Activated CD4-positive, alpha-beta memory T cell treated with anti-CD3 and anti-CD28 coated beads, Interleukin-2, amount 10 ng/mL, durations not matched to agents 7 days and 5 days (primary cell): ENCODE data around the gene IQSEC2. TPM values are rescaled to one million over a fixed set of nuclear protein-coding genes. Genes with fewer than 3 reads are reported as not detected.

Experiments
- CTCF ChIA-PET: fragments of 350-600 bp; sonication (Branson Sonifier 250); formaldehyde crosslinking; loops from one replicate; lab custom pipeline; 2021; ENCODE audit warnings: antibody characterized with exemption, inconsistent platforms; lab: Charles Lee
- POLR2A ChIA-PET: fragments of 350-600 bp; sonication (Branson Sonifier 250); formaldehyde crosslinking; loops from one replicate; lab custom pipeline; 2021; ENCODE audit warnings: antibody characterized with exemption; lab: Charles Lee
- DNase-seq: peaks from one replicate; pipeline ENCODE4 v3.0.0-alpha.2; 2020
- H3K27ac Mint-ChIP-seq: one replicate; pipeline ENCODE4 v1.8.0; 2021; ENCODE audit warnings: mild to moderate bottlenecking, mixed read lengths
- H3K27me3 Mint-ChIP-seq: one replicate; pipeline ENCODE4 v1.8.0; 2021; ENCODE audit warnings: mixed read lengths
- H3K36me3 Mint-ChIP-seq: one replicate; pipeline ENCODE4 v1.8.0; 2021; ENCODE audit warnings: low read depth, mixed read lengths
- H3K4me1 Mint-ChIP-seq: one replicate; pipeline ENCODE4 v1.8.0; 2021; ENCODE audit warnings: mixed read lengths
- H3K4me3 Mint-ChIP-seq: one replicate; pipeline ENCODE4 v1.8.0; 2021; ENCODE audit warnings: mild to moderate bottlenecking, mixed read lengths
- H3K9me3 Mint-ChIP-seq: one replicate; pipeline ENCODE4 v1.8.0; 2021; ENCODE audit warnings: mixed read lengths
- total RNA-seq, 2 experiments: library from RNA; stranded (reverse); gene quantifications; one replicate each; pipeline ENCODE4 v1.2.3, GENCODE V29; 2021

IQSEC2 gene
- total RNA-seq, 2 experiments from 2014 or later = 0.20 to 0.48 TPM

DNA sequence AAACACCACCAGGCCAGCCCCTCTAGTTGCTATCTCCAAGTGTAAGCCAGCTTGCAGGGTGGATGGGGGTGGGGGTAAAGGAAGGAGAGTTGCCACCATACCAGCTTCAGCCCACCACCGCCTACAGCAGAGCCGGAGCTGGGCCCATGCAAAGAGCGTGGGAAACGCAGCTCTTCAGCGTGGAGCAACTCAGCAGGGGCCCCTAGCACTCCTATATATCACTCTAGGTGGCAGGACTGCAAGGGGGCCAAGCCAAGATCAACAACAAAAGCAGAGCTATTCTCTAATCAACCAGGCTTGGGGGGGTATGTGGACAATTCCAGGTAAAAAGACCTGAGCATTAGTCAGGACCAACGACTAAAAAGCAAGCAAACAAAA lies 35.5 kb upstream of the IQSEC2 start:
- CTCF ChIA-PET = interaction anchor here (0.5 to 5.5 kb wide), 10 partner anchors 9 to 165 kb away, joined by 3 to 54 read pairs (median 4); no protein-coding TSS in a partner anchor
- Mint-ChIP-seq H3K36me3 (peaks cover 3% of the 10 kb centered on the region), H3K9me3 (no peaks in the 10 kb centered on the region), H3K4me1 (peaks cover 14% of the 10 kb centered on the region), H3K27ac (no peak overlapping the region), H3K4me3 (no peak overlapping the region), H3K27me3 (peaks cover 28% of the 10 kb centered on the region)
- POLR2A ChIA-PET = no interaction called here
- no peak for DNase-seq

DNA sequence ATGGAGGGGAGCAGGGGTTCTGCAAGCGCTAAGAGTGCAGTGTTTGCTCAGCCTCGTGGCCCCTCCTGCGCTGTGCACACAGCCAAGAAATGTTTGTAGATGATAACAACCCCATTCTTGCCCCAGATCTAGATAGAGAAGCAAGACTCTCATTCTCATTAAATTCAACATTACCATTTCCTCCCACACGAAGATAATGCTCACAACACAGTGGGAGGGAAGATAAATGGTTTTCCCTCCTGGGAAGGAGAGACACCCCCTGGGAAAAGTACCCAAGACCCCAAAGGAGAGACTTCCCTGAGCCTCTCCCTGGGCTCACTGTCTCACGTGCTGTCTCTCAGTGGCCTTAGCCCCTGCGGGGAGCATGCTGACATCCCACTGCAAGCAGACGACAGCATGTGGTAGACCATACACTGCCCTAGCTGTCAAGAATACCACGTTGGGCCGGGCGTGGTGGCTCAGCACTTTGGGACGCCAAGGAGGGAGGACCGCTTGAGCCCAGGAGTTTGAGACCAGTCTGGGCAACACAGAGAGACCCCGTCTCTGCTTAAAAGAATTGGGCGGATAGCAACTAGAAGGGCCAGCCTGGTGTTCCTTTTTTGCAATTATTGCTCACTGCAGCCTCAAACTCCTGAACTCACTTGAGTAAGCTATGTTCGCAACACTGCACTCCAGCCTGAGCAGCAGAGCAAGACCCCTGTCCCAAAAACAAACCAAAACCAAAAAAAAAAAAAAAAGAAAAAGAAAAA lies 34.9 kb upstream of the IQSEC2 start:
- H3K27me3 Mint-ChIP-seq = peaks cover 23% of the 10 kb centered on the region
- H3K27ac Mint-ChIP-seq = no peak overlapping the region
- no peak for DNase-seq
- POLR2A ChIA-PET = no interaction called here
- CTCF ChIA-PET = interaction anchor here (0.5 to 5.5 kb wide), 7 partner anchors 26 to 166 kb away, joined by 3 to 54 read pairs (median 6); no protein-coding TSS in a partner anchor
- peaks cover 9% of the 10 kb centered on the region for H3K4me1 Mint-ChIP-seq
- H3K36me3 Mint-ChIP-seq = no peaks in the 10 kb centered on the region
- no peaks in the 10 kb centered on the region for H3K9me3 Mint-ChIP-seq
- H3K4me3 Mint-ChIP-seq = no peak overlapping the region

DNA sequence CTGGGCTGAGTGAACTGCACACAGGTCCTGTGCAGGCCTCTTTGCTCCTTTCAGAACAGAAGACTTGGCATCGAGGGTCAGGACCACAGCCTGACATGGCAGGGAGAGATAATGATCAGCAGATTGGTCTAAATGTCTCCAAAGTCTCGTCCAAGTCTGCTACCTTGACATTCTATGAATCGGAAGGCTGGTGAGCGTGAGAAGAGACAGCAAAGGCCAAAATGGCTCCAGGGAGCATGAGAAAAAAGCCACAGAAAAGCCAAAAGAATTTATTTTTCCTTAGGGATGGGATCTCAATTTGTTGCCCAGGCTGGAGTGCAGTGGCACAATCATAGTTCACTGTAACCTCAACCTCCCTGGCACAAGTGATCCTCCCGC lies 32.3 kb upstream of the IQSEC2 start:
- no peak for DNase-seq
- H3K36me3 Mint-ChIP-seq = no peaks in the 10 kb centered on the region
- H3K4me3 Mint-ChIP-seq = no peak overlapping the region
- ChIA-PET CTCF (interaction anchor here (0.5 to 4.2 kb wide), 20 partner anchors 10 to 220 kb away, joined by 3 to 31 read pairs (median 4); partner anchors contain the start of gene SMC1A), POLR2A (no interaction called here)
- H3K27ac Mint-ChIP-seq = no peak overlapping the region
- H3K27me3 Mint-ChIP-seq = peaks cover 9% of the 10 kb centered on the region
- H3K4me1 Mint-ChIP-seq = peaks cover 2% of the 10 kb centered on the region
- no peaks in the 10 kb centered on the region for H3K9me3 Mint-ChIP-seq

DNA sequence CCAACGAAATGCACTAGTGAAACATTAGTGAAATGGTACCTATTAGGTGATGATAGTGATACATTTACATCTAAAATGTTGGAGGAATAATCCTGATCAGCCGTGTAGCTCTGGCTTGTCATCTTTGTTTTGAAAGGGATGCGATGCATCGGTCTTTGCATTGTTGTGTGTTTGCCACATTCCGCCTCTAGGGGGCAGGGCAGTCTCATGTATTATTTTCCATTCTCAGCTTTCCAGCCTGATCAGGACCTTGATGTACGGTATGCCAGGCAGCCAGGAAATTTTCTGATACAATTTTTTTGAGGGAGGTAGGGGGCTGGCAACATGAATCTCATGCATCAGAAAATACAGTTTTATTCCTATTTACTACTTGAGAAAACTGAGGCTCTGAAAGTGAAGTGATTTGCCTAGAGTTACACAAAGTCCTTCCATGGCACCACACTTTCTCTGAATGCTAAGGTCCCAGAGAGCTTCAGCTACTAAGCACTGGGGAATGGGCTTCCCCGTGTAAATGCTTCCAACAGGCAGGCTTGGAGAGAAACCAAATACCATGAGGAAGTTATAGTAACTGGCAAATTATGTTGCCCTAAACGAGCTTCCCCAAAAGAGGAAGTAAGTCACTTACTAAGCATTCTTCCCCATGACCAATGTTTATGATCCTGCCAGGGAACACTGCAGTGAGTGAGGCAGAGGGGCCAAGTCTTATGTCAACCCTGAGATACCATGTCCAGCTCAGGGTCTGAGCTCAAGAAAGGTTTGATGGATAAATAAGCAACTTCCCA lies 31.8 kb upstream of the IQSEC2 start:
- peak; percentile 61 for DNase-seq
- ChIA-PET POLR2A (interaction anchor here (0.6 kb wide), 1 partner anchor 23 kb away, joined by 3 read pairs; no protein-coding TSS in a partner anchor), CTCF (interaction anchor here (0.5 to 4.2 kb wide), 28 partner anchors 8 to 1687 kb away, joined by 3 to 31 read pairs (median 4); partner anchors contain the start of genes APEX2 and SMC1A)
- H3K4me1 Mint-ChIP-seq = peaks cover 2% of the 10 kb centered on the region
- H3K27me3 Mint-ChIP-seq = peaks cover 4% of the 10 kb centered on the region
- H3K4me3 Mint-ChIP-seq = no peak overlapping the region
- H3K9me3 Mint-ChIP-seq = no peaks in the 10 kb centered on the region
- no peak overlapping the region for H3K27ac Mint-ChIP-seq
- H3K36me3 Mint-ChIP-seq = no peaks in the 10 kb centered on the region

DNA sequence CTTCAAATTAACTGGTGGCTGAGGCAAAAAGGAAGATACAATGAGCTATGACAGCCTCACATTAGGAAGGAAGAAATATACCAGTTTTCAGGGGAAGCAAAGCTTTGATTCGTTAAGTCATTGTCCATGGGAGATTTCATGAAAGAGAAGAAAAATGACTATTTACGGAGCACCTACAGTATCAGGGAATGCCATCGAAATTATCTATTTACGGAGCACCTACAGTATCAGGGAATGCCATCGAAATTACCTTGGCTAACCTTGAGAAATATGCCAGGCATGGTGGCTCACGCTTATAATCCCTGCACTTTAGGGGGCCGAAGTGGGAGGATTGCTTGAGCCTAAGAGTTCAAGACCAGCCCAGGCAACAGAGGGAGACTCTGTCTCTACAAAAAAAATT lies 28.5 kb upstream of the IQSEC2 start:
- Mint-ChIP-seq H3K4me1 (peaks cover 2% of the 10 kb centered on the region), H3K27me3 (no peaks in the 10 kb centered on the region), H3K36me3 (no peaks in the 10 kb centered on the region), H3K4me3 (no peak overlapping the region), H3K9me3 (no peaks in the 10 kb centered on the region), H3K27ac (no peak overlapping the region)
- ChIA-PET POLR2A (no interaction called here), CTCF (interaction anchor here (1.0 to 1.4 kb wide), 2 partner anchors 121 to 136 kb away, joined by 3 read pairs; no protein-coding TSS in a partner anchor)
- DNase-seq = no peak

DNA sequence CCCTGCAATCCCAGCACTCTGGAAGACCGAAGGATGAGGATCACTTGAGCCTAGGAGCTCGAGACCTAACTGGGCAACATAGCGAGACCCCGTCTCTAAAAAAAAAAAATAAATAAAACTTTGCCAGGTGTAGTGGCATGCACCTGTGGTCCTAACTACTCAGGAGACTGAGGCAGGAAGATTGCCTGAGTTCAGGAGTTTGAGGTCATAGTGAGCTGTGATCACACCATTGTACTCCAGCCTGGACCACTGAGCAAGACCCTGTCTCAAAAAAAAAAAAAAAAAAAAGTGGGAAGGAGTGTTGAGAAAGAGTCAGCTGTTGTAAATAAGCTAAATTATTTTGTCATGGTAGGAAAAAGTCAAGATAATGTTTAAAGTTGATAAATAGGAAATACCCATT lies 27.5 kb upstream of the IQSEC2 start:
- POLR2A ChIA-PET = no interaction called here
- no peak overlapping the region for H3K4me3 Mint-ChIP-seq
- H3K36me3 Mint-ChIP-seq = no peaks in the 10 kb centered on the region
- no peaks in the 10 kb centered on the region for H3K9me3 Mint-ChIP-seq
- H3K4me1 Mint-ChIP-seq = peaks cover 2% of the 10 kb centered on the region
- DNase-seq = no peak
- no peak overlapping the region for H3K27ac Mint-ChIP-seq
- H3K27me3 Mint-ChIP-seq = no peaks in the 10 kb centered on the region
- CTCF ChIA-PET = interaction anchor here (0.7 kb wide), 1 partner anchor 182 kb away, joined by 3 read pairs; no protein-coding TSS in a partner anchor

DNA sequence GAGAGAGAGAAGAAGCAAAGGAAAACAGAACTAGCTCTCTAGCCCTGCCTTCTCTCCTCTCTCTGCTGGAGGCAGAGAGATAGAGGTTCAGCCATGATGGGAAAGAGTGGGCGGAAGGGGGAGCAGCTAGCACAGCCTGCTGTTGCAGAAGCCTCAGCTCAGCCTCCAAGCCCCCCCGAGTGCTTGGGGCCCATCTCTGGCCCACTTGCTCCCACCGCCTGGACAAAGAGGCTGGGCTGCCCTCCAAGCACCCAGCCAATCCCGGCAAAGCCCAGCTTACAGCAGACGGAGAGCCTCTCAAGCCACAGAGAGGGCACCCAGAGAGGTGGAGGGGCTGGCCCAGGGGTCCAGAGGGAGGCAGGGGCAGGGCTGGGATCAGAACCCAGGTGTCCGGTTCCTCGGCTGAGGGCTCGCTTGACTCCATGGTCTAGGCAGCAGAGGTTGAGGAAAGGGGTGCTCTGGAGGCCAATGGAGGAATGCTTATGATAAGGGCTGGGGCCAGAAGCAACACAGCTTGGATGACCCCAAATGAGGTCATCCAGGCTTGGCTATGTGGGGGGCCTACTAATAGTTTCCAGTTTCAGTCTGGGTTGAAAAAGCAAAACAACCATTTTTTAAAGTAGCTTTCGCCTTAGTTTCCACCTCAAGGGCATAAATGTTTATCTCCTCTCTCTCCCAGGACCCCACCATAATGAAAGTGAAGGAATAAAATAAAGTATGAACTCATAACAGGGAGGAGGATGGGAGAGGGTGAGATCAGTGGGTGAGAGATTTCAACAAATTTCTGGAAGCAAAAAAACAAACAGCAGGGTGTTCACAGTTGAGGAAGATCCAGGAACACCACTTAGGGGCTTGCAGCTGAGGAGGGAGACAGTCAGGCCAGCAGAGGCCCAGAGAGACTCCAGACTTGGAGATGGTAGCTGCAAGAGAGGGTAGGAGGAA lies 24.9 kb upstream of the IQSEC2 start:
- Mint-ChIP-seq H3K27me3 (no peaks in the 10 kb centered on the region), H3K27ac (no peak overlapping the region), H3K9me3 (no peaks in the 10 kb centered on the region), H3K4me3 (no peak overlapping the region), H3K36me3 (no peaks in the 10 kb centered on the region), H3K4me1 (no peaks in the 10 kb centered on the region)
- POLR2A ChIA-PET = no interaction called here
- CTCF ChIA-PET = interaction anchor here (0.7 to 0.8 kb wide), 2 partner anchors 22 to 26 kb away, joined by 3 read pairs; no protein-coding TSS in a partner anchor
- DNase-seq = no peak

DNA sequence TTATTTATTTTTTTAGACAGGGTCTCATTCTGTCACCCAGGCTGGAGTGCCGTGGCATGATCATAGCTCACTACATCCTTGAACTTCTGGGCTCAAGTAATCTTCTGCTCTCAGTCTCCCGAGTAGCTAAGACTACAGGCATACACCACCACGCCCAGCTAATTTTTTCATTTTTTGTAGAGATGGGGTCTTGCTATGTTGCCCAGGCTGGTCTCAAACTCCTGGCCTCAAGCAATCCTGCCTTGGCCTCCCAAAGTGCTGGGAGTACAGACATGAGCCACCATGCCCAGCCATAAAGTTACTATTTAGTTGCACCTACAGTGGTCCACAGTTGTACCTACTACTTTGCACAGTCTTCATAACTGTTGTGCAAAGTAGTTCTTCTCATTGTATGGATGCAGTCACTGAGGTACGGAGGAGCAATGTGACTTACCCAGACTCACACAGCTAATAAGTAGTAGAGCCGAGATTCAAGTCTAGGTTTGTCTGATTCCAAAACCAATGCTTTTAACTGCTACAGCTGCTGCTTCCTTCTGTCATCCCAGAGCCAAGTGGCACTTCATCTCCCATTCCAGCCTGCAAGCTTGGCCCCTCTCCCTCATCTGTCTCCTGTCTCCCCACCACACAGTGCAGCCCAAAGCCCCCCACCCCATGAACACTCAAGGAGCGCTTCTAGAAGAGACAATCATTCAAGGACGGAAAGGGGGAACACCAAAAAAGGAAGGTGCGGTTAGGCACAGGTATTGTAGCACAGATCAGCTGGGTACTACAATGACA lies 24.0 kb upstream of the IQSEC2 start:
- ChIA-PET POLR2A (no interaction called here), CTCF (interaction anchor here (0.8 to 0.9 kb wide), 2 partner anchors 20 to 25 kb away, joined by 3 read pairs; no protein-coding TSS in a partner anchor)
- no peaks in the 10 kb centered on the region for H3K36me3 Mint-ChIP-seq
- no peaks in the 10 kb centered on the region for H3K27me3 Mint-ChIP-seq
- H3K4me1 Mint-ChIP-seq = no peaks in the 10 kb centered on the region
- H3K4me3 Mint-ChIP-seq = no peak overlapping the region
- no peak overlapping the region for H3K27ac Mint-ChIP-seq
- no peaks in the 10 kb centered on the region for H3K9me3 Mint-ChIP-seq
- DNase-seq = no peak

DNA sequence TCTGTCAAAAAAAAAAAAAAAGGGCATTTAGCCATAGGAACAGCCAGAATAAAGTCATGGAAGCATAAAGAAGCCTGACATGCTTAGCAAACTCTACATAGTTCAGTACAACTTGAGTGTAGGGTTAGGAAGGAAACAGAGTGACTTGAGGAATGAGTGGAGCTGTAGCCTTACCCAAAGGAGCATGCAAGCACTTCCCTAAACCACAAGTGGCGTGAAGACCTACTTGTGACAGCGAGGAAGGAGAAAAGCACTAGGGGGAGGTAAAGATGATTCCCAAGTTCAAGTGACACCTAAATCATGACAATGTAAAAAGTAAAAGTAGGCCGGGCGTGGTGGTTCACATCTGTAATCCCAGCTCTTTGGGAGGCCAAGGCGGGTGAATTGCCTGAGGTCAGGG lies 21.8 kb upstream of the IQSEC2 start:
- ChIA-PET CTCF (no interaction called here), POLR2A (no interaction called here)
- H3K4me1 Mint-ChIP-seq = no peaks in the 10 kb centered on the region
- no peaks in the 10 kb centered on the region for H3K27me3 Mint-ChIP-seq
- DNase-seq = no peak
- H3K4me3 Mint-ChIP-seq = no peak overlapping the region
- no peak overlapping the region for H3K27ac Mint-ChIP-seq
- no peaks in the 10 kb centered on the region for H3K9me3 Mint-ChIP-seq
- H3K36me3 Mint-ChIP-seq = no peaks in the 10 kb centered on the region

DNA sequence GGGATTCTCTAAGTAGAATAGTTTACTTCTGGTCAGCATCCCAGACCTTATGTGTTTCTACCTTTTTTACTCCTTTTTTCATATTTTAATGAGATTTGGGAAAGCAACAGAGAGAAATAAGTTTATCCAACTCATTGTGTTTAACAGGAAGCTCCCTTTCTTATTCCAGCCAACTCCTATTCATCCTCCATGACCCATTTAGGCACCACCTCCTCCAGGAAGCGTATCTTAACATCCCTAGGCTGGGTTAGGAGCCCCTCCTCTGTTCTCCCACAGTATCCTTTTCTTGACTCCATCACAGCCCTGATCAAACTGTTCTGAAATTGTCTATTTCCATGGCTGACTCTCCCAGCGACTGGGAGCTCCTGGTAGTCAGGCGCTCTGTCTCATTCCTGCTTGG lies 18.8 kb upstream of the IQSEC2 start:
- no peak for DNase-seq
- H3K27ac Mint-ChIP-seq = no peak overlapping the region
- no peaks in the 10 kb centered on the region for H3K27me3 Mint-ChIP-seq
- POLR2A ChIA-PET = no interaction called here
- CTCF ChIA-PET = no interaction called here
- no peaks in the 10 kb centered on the region for H3K4me1 Mint-ChIP-seq
- no peaks in the 10 kb centered on the region for H3K9me3 Mint-ChIP-seq
- no peak overlapping the region for H3K4me3 Mint-ChIP-seq
- H3K36me3 Mint-ChIP-seq = no peaks in the 10 kb centered on the region

DNA sequence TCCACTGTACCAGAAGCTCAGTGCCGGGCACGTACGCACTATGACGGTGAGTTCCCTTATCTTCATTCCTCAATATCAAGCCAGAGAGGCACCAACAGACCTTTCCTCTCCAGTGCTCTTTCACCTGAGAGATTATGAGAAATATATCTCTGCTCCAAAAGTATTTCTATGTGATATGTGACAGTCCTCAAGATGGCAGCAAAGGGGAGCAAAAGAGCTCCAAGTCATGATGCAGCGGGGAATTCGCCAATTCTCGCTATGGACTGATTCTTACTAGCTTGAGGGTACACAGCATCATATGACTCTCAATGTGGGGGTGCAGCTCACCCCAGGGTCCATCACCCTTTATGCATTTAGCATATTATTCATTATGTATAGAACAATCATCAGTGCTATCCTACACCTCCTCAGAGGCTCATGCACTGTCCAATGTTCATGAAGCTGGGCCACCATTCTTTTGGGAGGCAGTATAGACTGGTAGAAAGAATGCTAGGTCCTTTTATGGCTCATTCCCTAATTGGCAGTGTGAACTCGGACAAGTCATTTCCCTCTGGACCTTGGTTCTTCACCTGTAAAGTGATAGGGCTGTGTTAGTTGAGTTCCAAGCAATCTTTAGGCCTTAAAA lies 12.8 kb upstream of the IQSEC2 start:
- Mint-ChIP-seq H3K27ac (no peak overlapping the region), H3K4me1 (no peaks in the 10 kb centered on the region), H3K27me3 (no peaks in the 10 kb centered on the region), H3K36me3 (no peaks in the 10 kb centered on the region), H3K9me3 (no peaks in the 10 kb centered on the region), H3K4me3 (no peak overlapping the region)
- POLR2A ChIA-PET = no interaction called here
- CTCF ChIA-PET = interaction anchor here (0.9 to 1.3 kb wide), 6 partner anchors 8 to 187 kb away, joined by 3 to 4 read pairs (median 4); no protein-coding TSS in a partner anchor
- no peak for DNase-seq
